Naive thymus-derived CD4-positive, alpha-beta T cell (primary cell): ENCODE data around the gene DUSP10. TPM values are rescaled to one million over a fixed set of nuclear protein-coding genes. Genes with fewer than 3 reads are reported as not detected.

Source experiments
- ATAC-seq: fragments of 150-1000 bp; cut with Tn5 transposase; 2 replicates; pipeline ENCODE4 v1.10.0; 2021; ENCODE audit warnings: mild to moderate bottlenecking, moderate library complexity
- CTCF ChIA-PET: fragments of 350-600 bp; sonication (Branson Sonifier 250); formaldehyde crosslinking; loops from one replicate; lab custom pipeline; 2021; ENCODE audit warnings: antibody characterized with exemption; lab: Charles Lee
- POLR2A ChIA-PET: fragments of 350-600 bp; sonication (Branson Sonifier 250); formaldehyde crosslinking; loops from one replicate; lab custom pipeline; 2021; ENCODE audit warnings: antibody characterized with exemption, inconsistent platforms; lab: Charles Lee
- DNase-seq, 9 donors: peaks; one replicate each; pipeline versions ENCODE4 v3.0.0 to v3.0.0-alpha.2; 2020 to 2022; ENCODE audit warnings: mixed read lengths in 1 of 9
- H3K27ac ChIP-seq: one replicate; pipeline ENCODE4 v1.7.0; 2013; ENCODE audit warnings: mild to moderate bottlenecking, low read depth, low read length, moderate library complexity
- H3K27me3 ChIP-seq, 2 donors: one replicate each; pipeline ENCODE4 v1.7.0; 2013; ENCODE audit warnings: low read length in 2 of 2, mild to moderate bottlenecking in 2 of 2, moderate library complexity in 2 of 2; ENCODE audit not compliant: control insufficient read depth in 2 of 2, insufficient read depth in 2 of 2
- H3K36me3 ChIP-seq, 3 experiments: 1 replicate in 2 of 3; 2 replicates in 1 of 3; pipeline ENCODE4 v1.7.0; 2013; ENCODE audit warnings: low read length in 3 of 3, mild to moderate bottlenecking in 3 of 3, moderate library complexity in 1 of 3; ENCODE audit not compliant: insufficient read depth in 3 of 3, control insufficient read depth in 2 of 3
- H3K4me1 ChIP-seq, 2 donors: one replicate each; pipeline ENCODE4 v1.7.0; 2013; ENCODE audit warnings: low read length in 2 of 2, mild to moderate bottlenecking in 2 of 2, moderate library complexity in 1 of 2; ENCODE audit not compliant: control insufficient read depth in 2 of 2, insufficient read depth in 2 of 2
- H3K4me3 ChIP-seq: 2 replicates; pipeline ENCODE4 v1.7.0; 2013; ENCODE audit warnings: mild to moderate bottlenecking, low read length
- H3K9me3 ChIP-seq, 3 experiments: 1 replicate in 2 of 3; 2 replicates in 1 of 3; pipeline ENCODE4 v1.7.0; 2013; ENCODE audit warnings: low read length in 3 of 3; ENCODE audit not compliant: control insufficient read depth in 2 of 3
- H3K27ac Mint-ChIP-seq, 9 donors: one replicate each; pipeline ENCODE4 v1.8.0; 2020 to 2022; ENCODE audit warnings: mixed read lengths in 9 of 9, mild to moderate bottlenecking in 8 of 9, moderate library complexity in 5 of 9, inconsistent platforms in 2 of 9
- H3K27me3 Mint-ChIP-seq, 5 donors: one replicate each; pipeline ENCODE4 v1.8.0; 2021 to 2022; ENCODE audit warnings: mixed read lengths in 5 of 5, mild to moderate bottlenecking in 1 of 5
- H3K36me3 Mint-ChIP-seq, 5 donors: one replicate each; pipeline ENCODE4 v1.8.0; 2020 to 2022; ENCODE audit warnings: mixed read lengths in 5 of 5, mild to moderate bottlenecking in 3 of 5, inconsistent platforms in 1 of 5
- H3K4me1 Mint-ChIP-seq, 7 donors: one replicate each; pipeline ENCODE4 v1.8.0; 2020 to 2022; ENCODE audit warnings: mixed read lengths in 7 of 7, mild to moderate bottlenecking in 3 of 7, inconsistent platforms in 1 of 7
- H3K4me3 Mint-ChIP-seq, 10 donors: one replicate each; pipeline ENCODE4 v1.8.0; 2020 to 2022; ENCODE audit warnings: mild to moderate bottlenecking in 10 of 10, mixed read lengths in 10 of 10, moderate library complexity in 6 of 10, inconsistent platforms in 2 of 10
- H3K9me3 Mint-ChIP-seq, 11 donors: one replicate each; pipeline ENCODE4 v1.8.0; 2020 to 2022; ENCODE audit warnings: mixed read lengths in 11 of 11, mild to moderate bottlenecking in 4 of 11, inconsistent platforms in 1 of 11, moderate library complexity in 1 of 11
- intact Hi-C, 2 donors: fragments of 100-400 bp; cut with micrococcal nuclease; formaldehyde crosslinking; loops; one replicate each; pipeline ENCODE4 v1.15.1; 2023
- polyA plus RNA-seq, 2 donors: library from polyadenylated mRNA; unstranded; fragments of 300-500 nt; fragmentation: Illumina TruSeq; gene quantifications; one replicate each; pipeline ENCODE4 v1.2.3, GENCODE V29; 2021
- total RNA-seq, 6 experiments: library from RNA in 5 of 6; stranded (reverse) in 5 of 6; gene quantifications; 1 replicate in 5 of 6; 2 replicates in 1 of 6; pipeline ENCODE4 v1.2.3 and lab custom pipeline; 2021 to 2026

DUSP10 gene
- total and polyA plus RNA-seq, 7 experiments from 2014 or later, result 2.5 to 60.6 (median 3.7) TPM

- Mint-ChIP-seq H3K4me3 (peak overlapping the region; percentile 29 to 82 (median 66)), H3K36me3 (peaks cover 0 to 7% (median 0%) of the 10 kb centered on the region in 5 donors), H3K27me3 (no peaks in the 10 kb centered on the region), H3K27ac (peak overlapping the region; percentile 51 to 90 (median 74)), H3K4me1 (peaks cover 46 to 89% (median 57%) of the 10 kb centered on the region in 7 donors), H3K9me3 (peaks cover 0 to 3% (median 0%) of the 10 kb centered on the region in 11 donors)
- H3K4me1 ChIP-seq, result peaks cover 43% of the 10 kb centered on the region in 2 donors
- no peaks in the 10 kb centered on the region for H3K27me3 ChIP-seq
- POLR2A ChIA-PET, result interaction anchor here (1.4 to 2.4 kb wide), 2 partner anchors 9 to 35 kb away, joined by 3 to 14 read pairs; partner anchors contain the start of gene DUSP10
- intact Hi-C loops, result loop anchor here (1.0 to 5.0 kb wide), 8 partner anchors 15 to 179 kb away; partner anchors contain the start of gene DUSP10 (in 2 of the 2)
- no peaks in the 10 kb centered on the region for H3K9me3 ChIP-seq
- ATAC-seq, result peak; percentile 8
- peak overlapping the region; percentile 19 for H3K4me3 ChIP-seq
- CTCF ChIA-PET, result interaction anchor here (0.6 kb wide), 1 partner anchor 1920 kb away, joined by 4 read pairs; no protein-coding TSS in a partner anchor
- DNase-seq, result no peak
- H3K36me3 ChIP-seq, result no peaks in the 10 kb centered on the region
- H3K27ac ChIP-seq, result peak overlapping the region; percentile 49
These were observed 36.2 kb upstream of the DUSP10 start for GRCh38 chr1:221778125-221778524.

- Histone ChIP-seq H3K4me1 (peaks cover 37 to 38% of the 10 kb centered on the region in 2 donors), H3K4me3 (peak overlapping the region; percentile 19)
These were observed 35.7 kb upstream of the DUSP10 start for GRCh38 chr1:221777431-221778072.

GRCh38 chr1:221776495-221777301 is 34.8 kb upstream of the DUSP10 start:
- Histone ChIP-seq H3K4me1 (peaks cover 35 to 38% of the 10 kb centered on the region in 2 donors), H3K9me3 (no peaks in the 10 kb centered on the region), H3K27me3 (no peaks in the 10 kb centered on the region), H3K36me3 (no peaks in the 10 kb centered on the region), H3K4me3 (no peak overlapping the region), H3K27ac (no peak overlapping the region)
- ChIA-PET POLR2A (interaction anchor here (2.4 kb wide), 1 partner anchor 34 kb away, joined by 14 read pairs; the partner anchor contains the start of gene DUSP10), CTCF (no interaction called here)
- peaks cover 0 to 4% (median 0%) of the 10 kb centered on the region in 11 donors for H3K9me3 Mint-ChIP-seq
- no peaks in the 10 kb centered on the region for H3K27me3 Mint-ChIP-seq
- intact Hi-C loops, result loop anchor here in 1 of 2 donors (1.0 to 5.0 kb wide), 5 partner anchors 8 to 868 kb away; no protein-coding TSS in a partner anchor
- H3K4me1 Mint-ChIP-seq, result peaks cover 39 to 74% (median 45%) of the 10 kb centered on the region in 7 donors
- H3K4me3 Mint-ChIP-seq, result peak overlapping the region in 4 of 10 donors; percentile 23 to 71 (median 50)
- peak overlapping the region in 2 of 9 donors; percentile 90 for H3K27ac Mint-ChIP-seq
- ATAC-seq, result no peak
- H3K36me3 Mint-ChIP-seq, result peaks cover 0 to 10% (median 0%) of the 10 kb centered on the region in 5 donors
- no peak for DNase-seq

More at GRCh38 chr1:221777431-221778072, 35.7 kb upstream of the DUSP10 start:
- Mint-ChIP-seq H3K27me3 (no peaks in the 10 kb centered on the region), H3K9me3 (peaks cover 0 to 3% (median 0%) of the 10 kb centered on the region in 11 donors), H3K4me1 (peaks cover 40 to 83% (median 51%) of the 10 kb centered on the region in 7 donors), H3K4me3 (peak overlapping the region; percentile 1 to 82 (median 56)), H3K27ac (peak overlapping the region; percentile 56 to 90 (median 74)), H3K36me3 (peaks cover 0 to 7% (median 0%) of the 10 kb centered on the region in 5 donors)
- Histone ChIP-seq H3K36me3 (no peaks in the 10 kb centered on the region), H3K9me3 (no peaks in the 10 kb centered on the region), H3K27ac (no peak overlapping the region), H3K27me3 (no peaks in the 10 kb centered on the region)
- CTCF ChIA-PET, result interaction anchor here (0.6 kb wide), 1 partner anchor 1921 kb away, joined by 4 read pairs; no protein-coding TSS in a partner anchor
- peak; percentile 79 for ATAC-seq
- POLR2A ChIA-PET, result interaction anchor here (1.4 to 2.4 kb wide), 2 partner anchors 8 to 35 kb away, joined by 3 to 14 read pairs; partner anchors contain the start of gene DUSP10
- peak in 7 of 9 donors; percentile 14 to 58 (median 32) for DNase-seq
- intact Hi-C loops, result loop anchor here (1.0 to 5.0 kb wide), 12 partner anchors 9 to 867 kb away; partner anchors contain the start of gene DUSP10 (in 2 of the 2)

- H3K4me3 ChIP-seq, result no peak overlapping the region
- DNase-seq (no peak), ATAC-seq (no peak)
- no peaks in the 10 kb centered on the region for H3K27me3 ChIP-seq
- Mint-ChIP-seq H3K4me3 (peak overlapping the region in 1 of 10 donors; percentile 61), H3K9me3 (peaks cover 0 to 4% (median 0%) of the 10 kb centered on the region in 11 donors), H3K4me1 (peaks cover 33 to 63% (median 37%) of the 10 kb centered on the region in 7 donors), H3K36me3 (peaks cover 0 to 9% (median 0%) of the 10 kb centered on the region in 5 donors), H3K27me3 (no peaks in the 10 kb centered on the region), H3K27ac (peak overlapping the region in 2 of 9 donors; percentile 9 to 64)
- ChIA-PET CTCF (no interaction called here), POLR2A (no interaction called here)
- H3K27ac ChIP-seq, result no peak overlapping the region
- no peaks in the 10 kb centered on the region for H3K36me3 ChIP-seq
- peaks cover 35 to 38% of the 10 kb centered on the region in 2 donors for H3K4me1 ChIP-seq
- H3K9me3 ChIP-seq, result no peaks in the 10 kb centered on the region
- intact Hi-C loops, result loop anchor here in 1 of 2 donors (5.0 kb wide), 1 partner anchor 182 kb away; no protein-coding TSS in a partner anchor
These were observed 33.3 kb upstream of the DUSP10 start for GRCh38 chr1:221775206-221775605.

GRCh38 chr1:221774054-221774842 is 32.4 kb upstream of the DUSP10 start:
- H3K27ac ChIP-seq, result no peak overlapping the region
- intact Hi-C loops, result no loop called here
- H3K36me3 Mint-ChIP-seq, result peaks cover 0 to 11% (median 0%) of the 10 kb centered on the region in 5 donors
- peaks cover 25 to 59% (median 29%) of the 10 kb centered on the region in 7 donors for H3K4me1 Mint-ChIP-seq
- H3K36me3 ChIP-seq, result no peaks in the 10 kb centered on the region
- CTCF ChIA-PET, result interaction anchor here (0.7 kb wide), 1 partner anchor 31 kb away, joined by 3 read pairs; no protein-coding TSS in a partner anchor
- no peaks in the 10 kb centered on the region for H3K27me3 ChIP-seq
- peak overlapping the region in 1 of 9 donors; percentile 30 for H3K27ac Mint-ChIP-seq
- no peak overlapping the region for H3K4me3 Mint-ChIP-seq
- no peaks in the 10 kb centered on the region for H3K9me3 ChIP-seq
- H3K4me3 ChIP-seq, result no peak overlapping the region
- DNase-seq (no peak), ATAC-seq (no peak)
- POLR2A ChIA-PET, result interaction anchor here (1.3 kb wide), 1 partner anchor 33 kb away, joined by 5 read pairs; the partner anchor contains the start of gene DUSP10
- H3K27me3 Mint-ChIP-seq, result no peaks in the 10 kb centered on the region
- peaks cover 0 to 5% (median 0%) of the 10 kb centered on the region in 11 donors for H3K9me3 Mint-ChIP-seq
- H3K4me1 ChIP-seq, result peaks cover 28% of the 10 kb centered on the region in 2 donors
